Cerebellar cortex (tissue), 1 donor: ENCODE data around the gene EFEMP1.
"Not testable (repeated sequence)": the region's sequence is repeated elsewhere in the genome, so short reads cannot be mapped to it uniquely, and the experiment has no call there.

Experiments used
- DNase-seq: peaks from one replicate; pipeline ENCODE4 v3.0.0-alpha.2; 2015; ENCODE audit warnings: low spot score

The EFEMP1 gene

GRCh38 chr2:55865096-55865835 is 58.3 kb downstream of the EFEMP1 start:
- no peak for DNase-seq

- DNase-seq: no peak
Measured at GRCh38 chr2:55864351-55865084, 59.1 kb downstream of the EFEMP1 start.

- no peak for DNase-seq
Measured at GRCh38 chr2:55862673-55863390, 60.8 kb downstream of the EFEMP1 start.

GRCh38 chr2:55862246-55862645 is 61.3 kb downstream of the EFEMP1 start:
- no peak for DNase-seq

GRCh38 chr2:55861733-55862132 is 61.8 kb downstream of the EFEMP1 start:
- DNase-seq: no peak

- DNase-seq: no peak
Measured at GRCh38 chr2:55860832-55861231, 62.8 kb downstream of the EFEMP1 start.

GRCh38 chr2:55859875-55860274 is 63.7 kb downstream of the EFEMP1 start:
- DNase-seq: no peak

GRCh38 chr2:55857766-55858165 is 65.8 kb downstream of the EFEMP1 start:
- no peak for DNase-seq

- no peak for DNase-seq
Measured at GRCh38 chr2:55856936-55857335, 66.6 kb downstream of the EFEMP1 start.

GRCh38 chr2:55848096-55848495 is 75.5 kb downstream of the EFEMP1 start:
- DNase-seq: no peak

GRCh38 chr2:55846426-55846825 is 77.2 kb downstream of the EFEMP1 start:
- DNase-seq: no peak

GRCh38 chr2:55844986-55845385 is 78.6 kb downstream of the EFEMP1 start:
- DNase-seq: no peak

GRCh38 chr2:55843994-55844345 is 79.6 kb downstream of the EFEMP1 start:
- DNase-seq: no peak

GRCh38 chr2:55843096-55843993 is 80.2 kb downstream of the EFEMP1 start:
- DNase-seq: no peak

- DNase-seq: no peak
Measured at GRCh38 chr2:55842046-55842445, 81.5 kb downstream of the EFEMP1 start.

- DNase-seq: no peak
Measured at GRCh38 chr2:55840460-55840859, 83.1 kb downstream of the EFEMP1 start.

GRCh38 chr2:55839182-55839819 is 84.3 kb downstream of the EFEMP1 start:
- no peak for DNase-seq

GRCh38 chr2:55838653-55839052 is 84.9 kb downstream of the EFEMP1 start:
- no peak for DNase-seq

- DNase-seq: not testable (repeated sequence)
Measured at GRCh38 chr2:55838117-55838516, 85.5 kb downstream of the EFEMP1 start.

- DNase-seq: no peak
Measured at GRCh38 chr2:55837073-55837472, 86.5 kb downstream of the EFEMP1 start.

- DNase-seq: not testable (repeated sequence)
Measured at GRCh38 chr2:55831671-55832410, 91.7 kb downstream of the EFEMP1 start.
